Gastroesophageal sphincter (tissue), 4 donors: Measurements from ENCODE around the gene LGMN. TPM values are rescaled to one million over a fixed set of nuclear protein-coding genes. Genes with fewer than 3 reads are reported as not detected.
"Not testable (repeated sequence)": the region's sequence is repeated elsewhere in the genome, so short reads cannot be mapped to it uniquely, and the experiment has no call there.

ENCODE experiments used
- ATAC-seq: fragments of 150-250 bp; one replicate; pipeline ENCODE4 v1.9.1; 2016; ENCODE audit warnings: mild to moderate bottlenecking, moderate library complexity
- H3K27ac ChIP-seq, 4 donors: fragments of 200-600 bp; sonication (generic) in 3 of 4; 1 replicate in 3 of 4; 2 replicates in 1 of 4; pipeline ENCODE4 v1.5.1; 2016 to 2019
- H3K27me3 ChIP-seq: fragments of 200-600 bp; sonication (generic); one replicate; pipeline ENCODE4 v1.5.1; 2019
- H3K36me3 ChIP-seq, 2 donors: fragments of 200-600 bp; sonication (generic); one replicate each; pipeline ENCODE4 v1.5.1; 2019; ENCODE audit warnings: control low read depth in 1 of 2
- H3K4me1 ChIP-seq, 3 donors: fragments of 200-600 bp; sonication (generic); 1 replicate in 2 of 3; 2 replicates in 1 of 3; pipeline ENCODE4 v1.5.1; 2016 to 2019; ENCODE audit warnings: control low read depth in 2 of 3
- H3K4me3 ChIP-seq, 2 donors: fragments of 200-600 bp; sonication (generic); one replicate each; pipeline ENCODE4 v1.5.1; 2019; ENCODE audit warnings: mild to moderate bottlenecking in 1 of 2, moderate library complexity in 1 of 2
- H3K9me3 ChIP-seq, 3 donors: fragments of 200-600 bp; sonication (generic); one replicate each; pipeline ENCODE4 v1.5.1; 2017 to 2019; ENCODE audit warnings: control low read depth in 2 of 3
- CTCF ChIP-seq, 4 experiments: fragments of 200-600 bp in 2 of 4; fragments of 450-650 bp in 2 of 4; sonication (generic) in 1 of 4; IDR thresholded peaks; one replicate each; pipeline ENCODE4 v1.5.1; 2017 to 2019; ENCODE audit warnings: antibody characterized with exemption in 4 of 4, mild to moderate bottlenecking in 2 of 4, moderate library complexity in 2 of 4
- EP300 ChIP-seq: sonication (generic); formaldehyde crosslinking; IDR thresholded peaks from one replicate; pipeline ENCODE4 v1.6.1; 2017; ENCODE audit warnings: antibody characterized with exemption, mild to moderate bottlenecking
- POLR2A ChIP-seq, 2 donors: fragments of 450-650 bp; IDR thresholded peaks; one replicate each; pipeline ENCODE4 v1.6.1; 2017; ENCODE audit warnings: antibody characterized with exemption in 2 of 2, mild to moderate bottlenecking in 2 of 2, moderate library complexity in 1 of 2
- POLR2AphosphoS5 ChIP-seq: sonication (generic); formaldehyde crosslinking; IDR thresholded peaks from one replicate; pipeline ENCODE4 v1.6.1; 2017; ENCODE audit warnings: antibody characterized with exemption
- WGBS, 2 donors: methylation state at CpG; one replicate each; pipeline ENCODE4 v1.1.5; 2018; ENCODE audit warnings: low coverage in 1 of 2; 5-methylcytosine and 5-hydroxymethylcytosine counted together
- total RNA-seq, 4 donors: library from RNA; depleted of rRNA; stranded (reverse); fragments of >200 nt; gene quantifications; one replicate each; pipeline ENCODE4 v1.1.0, GENCODE V29; 2016

LGMN gene
- total RNA-seq, 4 donors from 2014 or later, result 38.1 to 132 (median 91.6) TPM

DNA sequence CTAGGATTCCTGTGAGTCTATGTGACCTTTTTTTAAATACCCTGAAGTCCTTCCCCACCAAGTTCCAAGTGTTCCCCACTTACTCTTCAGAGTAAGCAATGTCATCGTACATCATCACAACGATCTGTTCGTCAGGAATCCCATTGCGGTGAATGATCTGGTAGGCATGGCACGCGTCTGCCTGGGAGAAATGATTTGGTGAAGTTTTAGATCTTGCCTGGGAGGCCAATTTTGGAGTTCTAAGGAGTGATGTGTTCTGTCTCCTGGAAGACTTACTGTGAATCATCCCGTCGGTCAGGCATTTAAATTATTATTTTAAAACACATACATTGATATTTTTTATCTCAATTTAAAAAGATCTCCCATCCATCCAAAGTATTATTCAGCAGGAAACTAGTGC lies 29.8 kb downstream of the LGMN start:
- Histone ChIP-seq H3K27me3 (no peaks in the 10 kb centered on the region), H3K27ac (no peak overlapping the region), H3K4me3 (no peak overlapping the region), H3K36me3 (peaks cover 0 to 21% of the 10 kb centered on the region in 2 donors), H3K4me1 (peaks cover 0 to 17% (median 8%) of the 10 kb centered on the region in 3 donors), H3K9me3 (no peaks in the 10 kb centered on the region)
- TF ChIP-seq CTCF (IDR thresholded peaks at IDR 0.05), result no peak
- no peak for TF ChIP-seq POLR2A (IDR thresholded peaks at IDR 0.05)
- no peak for TF ChIP-seq POLR2AphosphoS5
- TF ChIP-seq EP300, result no peak
- 76 to 84% methylated on average over 7 to 8 of the region's 8 CpGs for WGBS, 2 donors
- ATAC-seq, result no peak

DNA sequence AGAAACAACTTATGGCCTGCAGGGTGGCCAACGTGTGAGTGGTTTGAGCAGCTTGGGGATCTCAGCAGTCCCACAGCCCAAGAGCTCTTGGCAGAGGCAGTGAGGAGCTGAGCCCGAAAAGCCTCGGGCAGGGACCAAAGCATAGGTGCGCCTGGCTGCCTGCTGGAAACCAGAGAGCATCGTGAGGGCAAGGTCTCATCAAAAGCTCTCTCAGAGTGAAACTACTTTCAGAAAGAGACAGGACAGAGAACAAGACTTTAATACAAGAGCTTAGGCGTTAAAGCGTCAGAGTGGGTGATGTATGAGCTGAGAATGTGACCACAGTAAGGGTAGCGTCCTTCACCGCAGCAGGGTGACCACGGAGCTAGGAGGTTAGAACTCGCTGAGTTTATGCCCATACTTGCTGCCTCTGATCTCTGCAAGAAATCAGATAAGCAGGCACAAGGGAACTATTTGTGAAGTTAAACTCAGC lies 30.8 kb downstream of the LGMN start:
- WGBS, 2 donors, result 70 to 76% methylated on average over 10 of the region's 11 CpGs
- Histone ChIP-seq H3K27me3 (no peaks in the 10 kb centered on the region), H3K4me3 (no peak overlapping the region), H3K27ac (no peak overlapping the region), H3K36me3 (peaks cover 0 to 31% of the 10 kb centered on the region in 2 donors), H3K9me3 (no peaks in the 10 kb centered on the region), H3K4me1 (peaks cover 0 to 17% (median 8%) of the 10 kb centered on the region in 3 donors)
- no peak for ATAC-seq
- no peak for TF ChIP-seq CTCF (IDR thresholded peaks at IDR 0.05)
- TF ChIP-seq POLR2A (IDR thresholded peaks at IDR 0.05), result no peak
- TF ChIP-seq EP300, result no peak
- no peak for TF ChIP-seq POLR2AphosphoS5

GRCh38 chr14:92716131-92716530 lies 32.3 kb downstream of the LGMN start:
- Histone ChIP-seq H3K4me1 (peaks cover 0 to 17% (median 8%) of the 10 kb centered on the region in 3 donors), H3K36me3 (peaks cover 0 to 46% of the 10 kb centered on the region in 2 donors), H3K9me3 (no peaks in the 10 kb centered on the region), H3K27me3 (no peaks in the 10 kb centered on the region), H3K27ac (no peak overlapping the region), H3K4me3 (no peak overlapping the region)
- TF ChIP-seq EP300 (no peak), CTCF (IDR thresholded peaks at IDR 0.05) (no peak), POLR2A (IDR thresholded peaks at IDR 0.05) (no peak), POLR2AphosphoS5 (no peak)
- no peak for ATAC-seq
- WGBS, 2 donors, result 80% methylated on average over 1 of the region's 10 CpGs; no CpG with 5 or more reads in 1 of the 2 donors

- 76 to 79% methylated on average over 5 of the region's 7 CpGs for WGBS, 2 donors
- not testable (repeated sequence) for H3K9me3 ChIP-seq, H3K4me3 ChIP-seq, H3K27ac ChIP-seq, H3K4me1 ChIP-seq, H3K27me3 ChIP-seq
- peak in 3 of 4 experiments; percentile 65 to 73 (median 70) for TF ChIP-seq CTCF (IDR thresholded peaks at IDR 0.05)
- peaks cover 0 to 59% of the 10 kb centered on the region in 2 donors for H3K36me3 ChIP-seq
- ATAC-seq, result peak; percentile 57
These were observed 33.6 kb downstream of the LGMN start for GRCh38 chr14:92714739-92715307.

- Histone ChIP-seq H3K36me3 (peaks cover 0 to 78% of the 10 kb centered on the region in 2 donors), H3K4me1 (no peaks in the 10 kb centered on the region), H3K27ac (no peak overlapping the region), H3K4me3 (no peak overlapping the region), H3K9me3 (no peaks in the 10 kb centered on the region), H3K27me3 (no peaks in the 10 kb centered on the region)
- WGBS, 2 donors, result no CpG with 5 or more reads among the region's 8 CpGs
- no peak for TF ChIP-seq POLR2AphosphoS5
- TF ChIP-seq CTCF (IDR thresholded peaks at IDR 0.05), result no peak
- ATAC-seq, result no peak
These were observed 35.8 kb downstream of the LGMN start for GRCh38 chr14:92712654-92713051.
